ENCODE data around the gene FAM186B.
A peak's percentile ranks its signal among the peaks of the same experiment; 100 is the strongest.

Gene FAM186B

GRCh38 chr12:49568442-49569162, 36.8 kb downstream of the FAM186B start:
- TF ChIP-seq CTCF (IDR thresholded peaks at IDR 0.05; ENCODE audit: low read depth, low read length, missing control alignments) = no peak
- in situ Hi-C loops (cut with HindIII; ENCODE audit: low sequenced_read_pairs) = no loop called here
- DNase-seq (ENCODE audit: low read depth) = no peak
- H3K4me3 ChIP-seq (ENCODE audit: low read depth, low read length) = peak overlapping the region; percentile 99

DNA sequence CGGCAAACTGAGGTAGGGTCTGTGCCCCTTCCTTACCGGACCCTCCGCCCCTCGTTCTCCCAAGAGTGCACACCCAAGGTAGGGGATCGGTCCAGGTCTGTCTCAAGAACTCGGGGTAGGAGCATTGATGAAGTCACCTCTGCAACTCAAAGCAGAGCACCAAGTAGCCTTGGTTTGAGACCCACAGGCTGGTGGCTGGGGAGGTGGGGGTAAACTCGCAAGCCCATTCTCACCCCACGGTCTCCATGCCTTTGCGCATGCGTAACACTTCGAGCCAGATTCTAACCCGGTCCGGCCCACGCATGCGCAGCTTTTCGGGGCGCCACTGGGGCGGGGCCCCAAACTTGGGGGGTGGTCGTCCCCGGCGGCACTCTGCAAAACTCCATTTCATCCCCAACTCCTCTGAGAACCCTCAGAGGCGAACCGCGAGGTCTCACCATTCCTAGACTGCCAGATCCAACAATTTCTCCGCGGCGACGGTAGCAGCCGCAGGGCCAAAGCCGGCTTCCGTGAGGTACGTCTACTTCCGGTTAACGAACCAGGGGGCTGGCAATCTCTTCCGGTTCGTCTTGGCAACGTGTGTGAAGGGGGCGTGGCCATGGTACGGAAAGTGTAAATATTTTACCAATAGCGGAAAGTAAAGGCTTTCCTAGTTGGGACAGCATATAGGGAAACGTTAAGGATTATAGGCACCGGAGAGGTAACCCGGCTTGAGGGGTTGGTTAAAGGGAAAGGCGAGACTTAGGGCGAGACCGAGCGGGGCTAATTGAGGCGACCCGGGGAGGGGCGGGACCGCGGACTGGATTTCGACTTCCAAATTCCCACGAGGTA, 37.6 kb downstream of the FAM186B start, which contains the start of gene MCRS1:
MCRS1 (minus strand) TSS at position 532 of the 831 bp plus-strand sequence. CDS start 1,411 bp downstream, outside the sequence.
- in situ Hi-C loops (cut with HindIII; ENCODE audit: low sequenced_read_pairs) = no loop called here
- TF ChIP-seq CTCF (IDR thresholded peaks at IDR 0.05; ENCODE audit: low read depth, low read length, missing control alignments) = no peak
- H3K4me3 ChIP-seq (ENCODE audit: low read depth, low read length) = peak within 1 kb of the TSS; percentile 99
- DNase-seq (ENCODE audit: low read depth) = peak; percentile 83

- no peak for DNase-seq (ENCODE audit: low read depth)
- no peak for TF ChIP-seq CTCF (IDR thresholded peaks at IDR 0.05; ENCODE audit: low read depth, low read length, missing control alignments)
- peak overlapping the region; percentile 99 for H3K4me3 ChIP-seq (ENCODE audit: low read depth, low read length)
- in situ Hi-C loops (cut with HindIII; ENCODE audit: low sequenced_read_pairs) = no loop called here
Measured at GRCh38 chr12:49567302-49567610, 38.2 kb downstream of the FAM186B start.

GRCh38 chr12:49566361-49566760, 39.1 kb downstream of the FAM186B start:
- no peak for TF ChIP-seq CTCF (IDR thresholded peaks at IDR 0.05; ENCODE audit: low read depth, low read length, missing control alignments)
- in situ Hi-C loops (cut with HindIII; ENCODE audit: low sequenced_read_pairs) = no loop called here
- no peak for DNase-seq (ENCODE audit: low read depth)
- no peak overlapping the region for H3K4me3 ChIP-seq (ENCODE audit: low read depth, low read length)

DNA sequence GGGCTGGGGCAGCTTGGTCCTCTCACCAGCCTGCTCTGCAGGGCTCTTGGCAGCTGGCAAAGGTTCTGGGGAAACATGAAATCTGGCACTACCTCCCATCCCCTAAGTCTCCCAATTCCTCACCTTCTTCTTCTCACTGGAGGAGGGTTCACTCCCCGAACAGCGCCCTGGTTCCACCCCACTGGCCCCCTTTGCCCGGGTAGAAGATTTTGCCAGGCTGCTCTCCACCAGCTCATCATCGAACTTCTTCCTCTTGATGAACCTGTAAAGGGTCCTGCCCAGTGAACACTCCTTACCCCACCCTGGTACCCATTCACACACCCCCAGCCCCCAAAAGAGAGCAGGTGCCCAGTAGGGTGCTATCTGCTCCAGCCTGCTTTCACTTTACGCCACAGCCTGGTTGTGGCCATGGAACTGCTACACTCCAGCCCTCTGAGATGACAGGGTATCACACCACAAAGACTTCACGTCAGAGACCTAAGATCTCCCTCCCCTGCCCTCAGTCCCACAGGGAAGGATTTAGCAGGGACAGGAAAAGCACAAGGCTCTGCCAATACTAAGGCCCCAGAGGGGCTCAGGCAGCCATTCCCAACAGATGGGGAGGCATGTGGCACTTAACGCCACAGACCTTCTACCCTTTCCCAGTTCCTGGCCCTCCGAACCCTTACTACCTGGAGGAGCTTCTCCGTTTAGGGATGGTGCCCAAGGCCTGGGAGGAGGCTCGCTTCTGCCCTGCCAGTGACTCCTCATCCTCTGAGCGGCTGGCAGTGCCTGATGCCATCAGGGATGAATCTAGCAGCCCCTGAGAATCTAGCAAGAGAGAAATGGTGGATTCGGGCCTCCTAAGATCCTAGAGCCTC, 39.8 kb downstream of the FAM186B start:
- in situ Hi-C loops (cut with HindIII; ENCODE audit: low sequenced_read_pairs) = no loop called here
- no peak for TF ChIP-seq CTCF (IDR thresholded peaks at IDR 0.05; ENCODE audit: low read depth, low read length, missing control alignments)
- DNase-seq (ENCODE audit: low read depth) = no peak

More for the DNA sequence above, 39.8 kb downstream of the FAM186B start:
- no peak overlapping the region for H3K4me3 ChIP-seq (ENCODE audit: low read depth, low read length)
